AG04450 (cell line): ENCODE results near the gene PLPP6. TPM values are rescaled to one million over a fixed set of nuclear protein-coding genes. Genes with fewer than 3 reads are reported as not detected.
A peak's percentile ranks its signal among the peaks of the same experiment; 100 is the strongest.

ENCODE experiments used
- CTCF ChIA-PET: fragments of 300-600, 350-600 bp; formaldehyde crosslinking; extraction: SDS; loops from one replicate; lab custom pipeline; 2022; ENCODE audit warnings: antibody characterized with exemption, inconsistent platforms; lab: Charles Lee
- POLR2A ChIA-PET: fragments of 350-600 bp; formaldehyde crosslinking; extraction: SDS; loops from one replicate; lab custom pipeline; 2021; ENCODE audit warnings: antibody characterized with exemption, inconsistent platforms; lab: Yijun Ruan, JAX
- DNase-seq: peaks from one replicate; pipeline ENCODE4 v3.0.0-alpha.2; 2011; ENCODE audit warnings: low read depth, low spot score
- H3K27ac ChIP-seq: one replicate; pipeline ENCODE4 v1.5.1; 2012; ENCODE audit warnings: low read depth, low read length, control low read depth
- H3K27me3 ChIP-seq: one replicate; pipeline ENCODE4 v1.6.0; 2012; ENCODE audit warnings: low read length; ENCODE audit not compliant: control insufficient read depth, insufficient read depth
- H3K4me3 ChIP-seq: 2 replicates; pipeline ENCODE4 v1.5.1; 2011; ENCODE audit warnings: mild to moderate bottlenecking, low read depth, low read length, control low read depth
- H3K9me3 ChIP-seq: 2 replicates; pipeline ENCODE4 v1.5.1; 2012; ENCODE audit warnings: low read length; ENCODE audit not compliant: control insufficient read depth, insufficient read depth
- CTCF ChIP-seq: IDR thresholded peaks from 2 replicates; pipeline ENCODE4 v1.5.1; 2011; ENCODE audit warnings: low read depth, low read length, control low read depth, inconsistent platforms
- polyA plus RNA-seq: library from polyadenylated mRNA; depleted of rRNA; stranded (reverse); fragments of >200 nt; gene quantifications from 2 replicates; pipeline ENCODE4 v1.2.3, GENCODE V29; 2011; rRNA removed

The PLPP6 gene
- polyA plus RNA-seq, 1 experiment = 12.1 TPM

GRCh38 chr9:4706971-4707622 is 45.0 kb downstream of the PLPP6 start:
- Histone ChIP-seq H3K4me3 (no peak overlapping the region), H3K9me3 (no peaks in the 10 kb centered on the region), H3K27me3 (no peaks in the 10 kb centered on the region), H3K27ac (no peak overlapping the region)
- DNase-seq = no peak
- CTCF ChIA-PET = interaction anchor here (0.6 kb wide), 1 partner anchor 53 kb away, joined by 3 read pairs; no protein-coding TSS in a partner anchor
- no peak for TF ChIP-seq CTCF
- POLR2A ChIA-PET = no interaction called here

GRCh38 chr9:4709380-4709779 is 47.3 kb downstream of the PLPP6 start:
- H3K27ac ChIP-seq = no peak overlapping the region
- ChIA-PET POLR2A (no interaction called here), CTCF (no interaction called here)
- DNase-seq = no peak
- H3K9me3 ChIP-seq = no peaks in the 10 kb centered on the region
- TF ChIP-seq CTCF = no peak
- no peaks in the 10 kb centered on the region for H3K27me3 ChIP-seq
- H3K4me3 ChIP-seq = no peak overlapping the region

GRCh38 chr9:4713849-4714248 is 51.8 kb downstream of the PLPP6 start:
- TF ChIP-seq CTCF = no peak
- CTCF ChIA-PET = no interaction called here
- H3K4me3 ChIP-seq = no peak overlapping the region
- H3K27me3 ChIP-seq = no peaks in the 10 kb centered on the region
- H3K27ac ChIP-seq = no peak overlapping the region
- DNase-seq = no peak
- POLR2A ChIA-PET = no interaction called here
- no peaks in the 10 kb centered on the region for H3K9me3 ChIP-seq

- no peak for TF ChIP-seq CTCF
- POLR2A ChIA-PET = interaction anchor here (0.6 kb wide), 1 partner anchor 21 kb away, joined by 3 read pairs; no protein-coding TSS in a partner anchor
- no peaks in the 10 kb centered on the region for H3K27me3 ChIP-seq
- peak; percentile 11 for DNase-seq
- H3K9me3 ChIP-seq = no peaks in the 10 kb centered on the region
- CTCF ChIA-PET = interaction anchor here (0.6 kb wide), 1 partner anchor 22 kb away, joined by 3 read pairs; no protein-coding TSS in a partner anchor
- H3K27ac ChIP-seq = no peak overlapping the region
- no peak overlapping the region for H3K4me3 ChIP-seq
These were observed 52.3 kb downstream of the PLPP6 start for GRCh38 chr9:4714266-4715016.

Other genes starting within 250 kb of the PLPP6 start
- gene SLC1A1, start 171.8 kb upstream of the PLPP6 start, polyA plus RNA-seq = 0.45 and 0.55 TPM in 2 replicates
- 1.0 and 1.1 TPM in 2 replicates for gene SPATA6L, start 4.2 kb downstream of the PLPP6 start, polyA plus RNA-seq
- gene CDC37L1, start 17.3 kb downstream of the PLPP6 start, polyA plus RNA-seq = 9.7 and 13.4 TPM in 2 replicates
- 52.1 and 70.3 TPM in 2 replicates for gene AK3, start 78.9 kb downstream of the PLPP6 start, polyA plus RNA-seq
- 7.0 and 7.8 TPM in 2 replicates for gene RCL1, start 130.7 kb downstream of the PLPP6 start, polyA plus RNA-seq